ENCODE measurements around the gene NCAM2. TPM values are rescaled to one million over a fixed set of nuclear protein-coding genes. Genes with fewer than 3 reads are reported as not detected.

The NCAM2 gene
- total and polyA plus RNA-seq, 2 of the 8 experiments (the other 6 are each of a cell fraction or from before 2014, with no cell fraction given): 0.14 to 1.1 TPM

DNA sequence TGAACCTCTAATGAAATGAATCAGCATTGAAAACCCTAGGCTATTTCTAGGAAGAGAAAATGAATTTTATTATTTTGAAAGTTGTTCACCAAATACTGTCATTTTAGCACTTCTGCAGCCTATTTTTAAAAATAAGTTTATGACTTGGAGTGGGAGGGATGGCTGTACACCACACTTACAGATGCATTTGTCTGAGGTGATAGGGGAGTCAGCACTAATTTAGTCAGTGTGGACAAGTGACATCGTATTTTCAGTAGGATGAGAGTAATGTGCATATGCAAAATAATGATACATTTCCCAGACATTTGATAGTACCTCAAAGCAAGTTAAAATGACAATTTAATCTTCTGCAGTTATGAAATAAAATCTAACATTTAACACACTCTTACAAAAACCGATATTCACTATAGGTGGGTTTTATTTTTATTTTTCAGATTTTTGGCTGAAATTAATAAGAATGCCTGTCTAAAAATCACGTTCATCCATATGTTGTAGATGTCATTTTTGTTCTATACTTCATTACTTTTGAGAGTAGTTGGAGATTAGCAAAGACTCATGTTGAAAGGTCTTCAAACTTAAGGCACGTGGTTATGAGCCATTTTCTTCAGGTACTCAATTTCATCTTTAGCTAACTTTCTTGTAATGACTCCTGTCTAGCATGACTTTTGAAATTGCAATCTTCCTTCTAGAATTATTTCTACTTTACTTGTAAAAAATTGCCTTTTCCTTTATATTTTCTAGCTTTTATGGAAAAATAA, 186.7 kb downstream of the NCAM2 start:
- H3K18ac ChIP-seq (ENCODE audit: extremely low read depth, low read length): no peak overlapping the region
- H3K23ac ChIP-seq (ENCODE audit: insufficient read length): no peak overlapping the region
- no peak overlapping the region for H2AFZ ChIP-seq (ENCODE audit: low read length)
- POLR2A ChIA-PET (ENCODE audit: partially characterized antibody): no interaction called here
- no peak overlapping the region for H2AK5ac ChIP-seq (ENCODE audit: low read depth, low read length)
- FAIRE-seq (no peak), DNase-seq (ENCODE audit: low read depth in 1 of 2, low spot score in 2 of 2) (no peak)
- H3K4ac ChIP-seq (replicated peaks; ENCODE audit: insufficient read length, low read depth, low read length): no peak overlapping the region
- no peaks in the 10 kb centered on the region for H3K79me2 ChIP-seq (ENCODE audit: control insufficient read depth in 1 of 2, insufficient read depth in 2 of 2, low read length in 2 of 2)
- no peak overlapping the region for H4K8ac ChIP-seq (ENCODE audit: extremely low read depth, insufficient read depth, low read length)
- H3K56ac ChIP-seq (replicated peaks; ENCODE audit: insufficient read length, low read depth, low read length): no peak overlapping the region
- H2BK5ac ChIP-seq (ENCODE audit: low read depth, low read length): no peak overlapping the region
- no peaks in the 10 kb centered on the region for H3K23me2 ChIP-seq (ENCODE audit: low read depth, low read length)
- no peak overlapping the region for H3K4me2 ChIP-seq (ENCODE audit: insufficient read depth in 1 of 2, low read depth in 2 of 2, low read length in 2 of 2)
- no peak overlapping the region for H3K9ac ChIP-seq (replicated peaks in 1 of 4; ENCODE audit: extremely low read depth in 1 of 4, low read depth in 3 of 4, low read length in 3 of 4)
- H3K14ac ChIP-seq (ENCODE audit: insufficient read length): no peak overlapping the region
- no peak for TF ChIP-seq BCL11A (IDR thresholded peaks at IDR 0.05; ENCODE audit: low read depth in 2 of 2, low read length in 2 of 2)
- TF ChIP-seq JUN (IDR thresholded peaks at IDR 0.05; ENCODE audit: low read depth, low read length): no peak
- no peak for TF ChIP-seq CBX8 (IDR thresholded peaks at IDR 0.05; ENCODE audit: borderline replicate concordance, low read depth, low read length)
- TF ChIP-seq TAF1 (IDR thresholded peaks at IDR 0.05; ENCODE audit: low read depth, low read length): no peak
- TF ChIP-seq MAFK (IDR thresholded peaks at IDR 0.05; ENCODE audit: low read depth, low read length): no peak
- no peak for TF ChIP-seq SRF (IDR thresholded peaks at IDR 0.05; ENCODE audit: low read depth, low read length)
- no peak for TF ChIP-seq EGR1 (IDR thresholded peaks at IDR 0.05; ENCODE audit: borderline replicate concordance, low read depth, low read length)
- TF ChIP-seq KDM1A (IDR thresholded peaks at IDR 0.05; ENCODE audit: borderline replicate concordance, low read length): no peak
- TF ChIP-seq, protein P1, sequence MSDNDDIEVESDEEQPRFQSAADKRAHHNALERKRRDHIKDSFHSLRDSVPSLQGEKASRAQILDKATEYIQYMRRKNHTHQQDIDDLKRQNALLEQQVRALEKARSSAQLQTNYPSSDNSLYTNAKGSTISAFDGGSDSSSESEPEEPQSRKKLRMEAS (IDR thresholded peaks at IDR 0.05): no peak
- TF ChIP-seq FOSL1 (IDR thresholded peaks at IDR 0.05; ENCODE audit: insufficient read depth, low read depth, low read length): no peak
- no peak overlapping the region for H2BK20ac ChIP-seq (ENCODE audit: low read length)
- H3K27ac ChIP-seq (ENCODE audit: low read depth, low read length): no peak overlapping the region
- WGBS, 2 experiments (ENCODE audit: extremely low coverage in 1 of 2, insufficient coverage in 1 of 2, insufficient read length in 1 of 2, insufficient replicate concordance in 2 of 2, low coverage in 1 of 2, low lambda C conversion rate in 2 of 2, missing lambda C conversion rate in 1 of 2): 85% methylated on average over 4 of the region's 4 CpGs; no CpG with 5 or more reads in 1 of the 2 experiments
- H2BK12ac ChIP-seq (ENCODE audit: low read depth, low read length): no peak overlapping the region
- CTCF ChIA-PET (ENCODE audit: partially characterized antibody): no interaction called here
- H3K4me3 ChIP-seq (ENCODE audit: extremely low read depth in 1 of 4, insufficient read depth in 2 of 4, low read depth in 3 of 4, low read length in 4 of 4): no peak overlapping the region
- H4K91ac ChIP-seq (replicated peaks; ENCODE audit: insufficient read length, low read length): no peak overlapping the region
- no peak overlapping the region for H4K5ac ChIP-seq (ENCODE audit: insufficient read length, low read depth, low read length)
- H2BK120ac ChIP-seq (replicated peaks; ENCODE audit: low read depth, low read length): no peak overlapping the region
- H2BK15ac ChIP-seq (ENCODE audit: low read length): no peak overlapping the region
- no peaks in the 10 kb centered on the region for H4K20me1 ChIP-seq (replicated peaks in 1 of 2; ENCODE audit: control insufficient read depth in 1 of 2, insufficient read depth in 2 of 2, low read length in 2 of 2)
- H3K27me3 ChIP-seq (replicated peaks in 1 of 4; ENCODE audit: control insufficient read depth in 3 of 4, extremely low read depth in 1 of 4, insufficient read depth in 3 of 4, low read length in 3 of 4): peaks cover 0 to 1% (median 0%) of the 10 kb centered on the region in 4 experiments; a peak in 1 of 7 replicates
- H3K36me3 ChIP-seq (ENCODE audit: control insufficient read depth in 2 of 4, insufficient read depth in 4 of 4, low read length in 3 of 4): no peaks in the 10 kb centered on the region
- no peaks in the 10 kb centered on the region for H3K4me1 ChIP-seq (replicated peaks in 1 of 4; ENCODE audit: control insufficient read depth in 3 of 4, insufficient read depth in 4 of 4, low read length in 3 of 4)
- H3K79me1 ChIP-seq (ENCODE audit: low read depth, low read length): no peaks in the 10 kb centered on the region
- no peaks in the 10 kb centered on the region for H3K9me3 ChIP-seq (ENCODE audit: insufficient read depth in 2 of 2, low read depth in 1 of 2, low read length in 1 of 2)
